Type B pancreatic cell (in vitro differentiated cells): ENCODE measurements around the gene NUDC. TPM values are rescaled to one million over a fixed set of nuclear protein-coding genes. Genes with fewer than 3 reads are reported as not detected.

Experiments used
- DNase-seq: peaks from one replicate; pipeline ENCODE4 v3.0.0; 2021; ENCODE audit warnings: mixed read lengths; ENCODE audit not compliant: unreplicated experiment; ENCODE audit errors: extremely low spot score
- H3K27ac Mint-ChIP-seq: 2 replicates; pipeline ENCODE4 v1.8.0; 2021; ENCODE audit warnings: mild to moderate bottlenecking, mixed read lengths
- H3K27me3 Mint-ChIP-seq: 2 replicates; pipeline ENCODE4 v1.8.0; 2021; ENCODE audit warnings: mixed read lengths
- H3K36me3 Mint-ChIP-seq: 2 replicates; pipeline ENCODE4 v1.8.0; 2021; ENCODE audit warnings: mixed read lengths
- H3K4me1 Mint-ChIP-seq: one replicate; pipeline ENCODE4 v1.8.0; 2021; ENCODE audit warnings: mixed read lengths; ENCODE audit not compliant: unreplicated experiment
- H3K4me3 Mint-ChIP-seq: 2 replicates; pipeline ENCODE4 v1.8.0; 2021; ENCODE audit warnings: mild to moderate bottlenecking, mixed read lengths
- H3K9me3 Mint-ChIP-seq: 2 replicates; pipeline ENCODE4 v1.8.0; 2021; ENCODE audit warnings: mixed read lengths
- total RNA-seq: library from RNA; stranded (reverse); gene quantifications from 2 replicates; pipeline ENCODE4 v1.2.1, GENCODE V29; 2021; ENCODE audit warnings: low replicate concordance
- TF ChIP-seq, protein P1 (sequence below): fragments of 200-600 bp; sonication (generic); conservative IDR thresholded peaks from 2 replicates; pipeline ENCODE4 v1.5.0; 2021; ENCODE audit warnings: antibody characterized with exemption, mild to moderate bottlenecking

Gene NUDC
- total RNA-seq, 1 donor from 2014 or later: 82.7 TPM

DNA sequence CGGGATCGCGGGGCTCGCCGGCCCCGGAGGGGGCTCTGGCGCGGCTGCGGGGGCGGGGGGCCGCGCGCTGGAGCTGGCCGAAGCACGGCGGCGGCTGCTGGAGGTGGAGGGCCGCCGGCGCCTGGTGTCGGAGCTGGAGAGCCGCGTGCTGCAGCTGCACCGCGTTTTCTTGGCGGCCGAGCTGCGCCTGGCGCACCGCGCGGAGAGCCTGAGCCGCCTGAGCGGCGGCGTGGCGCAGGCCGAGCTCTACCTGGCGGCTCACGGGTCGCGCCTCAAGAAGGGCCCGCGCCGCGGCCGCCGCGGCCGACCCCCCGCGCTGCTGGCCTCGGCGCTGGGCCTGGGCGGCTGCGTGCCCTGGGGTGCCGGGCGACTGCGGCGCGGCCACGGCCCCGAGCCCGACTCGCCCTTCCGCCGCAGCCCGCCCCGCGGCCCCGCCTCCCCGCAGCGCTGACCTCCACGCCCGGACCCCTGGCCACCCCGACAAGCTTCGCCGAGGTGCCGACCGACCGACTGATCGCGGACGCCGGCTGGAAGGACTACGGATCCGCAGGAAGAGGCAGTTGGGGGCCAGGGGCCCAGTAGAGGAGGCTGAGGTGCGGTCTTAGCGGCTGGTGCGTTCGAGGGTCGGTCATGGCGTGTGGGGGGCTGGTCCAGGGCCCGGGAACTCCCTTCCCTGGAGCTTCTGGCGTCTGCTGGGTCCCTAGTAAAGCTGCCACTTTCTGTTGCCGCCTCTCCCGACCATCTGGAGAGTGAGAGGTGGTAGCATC lies 72.7 kb downstream of the NUDC start:
- peaks cover 41% of the 10 kb centered on the region for H3K27me3 Mint-ChIP-seq
- H3K4me3 Mint-ChIP-seq: peak overlapping the region; percentile 90
- TF ChIP-seq, protein P1, sequence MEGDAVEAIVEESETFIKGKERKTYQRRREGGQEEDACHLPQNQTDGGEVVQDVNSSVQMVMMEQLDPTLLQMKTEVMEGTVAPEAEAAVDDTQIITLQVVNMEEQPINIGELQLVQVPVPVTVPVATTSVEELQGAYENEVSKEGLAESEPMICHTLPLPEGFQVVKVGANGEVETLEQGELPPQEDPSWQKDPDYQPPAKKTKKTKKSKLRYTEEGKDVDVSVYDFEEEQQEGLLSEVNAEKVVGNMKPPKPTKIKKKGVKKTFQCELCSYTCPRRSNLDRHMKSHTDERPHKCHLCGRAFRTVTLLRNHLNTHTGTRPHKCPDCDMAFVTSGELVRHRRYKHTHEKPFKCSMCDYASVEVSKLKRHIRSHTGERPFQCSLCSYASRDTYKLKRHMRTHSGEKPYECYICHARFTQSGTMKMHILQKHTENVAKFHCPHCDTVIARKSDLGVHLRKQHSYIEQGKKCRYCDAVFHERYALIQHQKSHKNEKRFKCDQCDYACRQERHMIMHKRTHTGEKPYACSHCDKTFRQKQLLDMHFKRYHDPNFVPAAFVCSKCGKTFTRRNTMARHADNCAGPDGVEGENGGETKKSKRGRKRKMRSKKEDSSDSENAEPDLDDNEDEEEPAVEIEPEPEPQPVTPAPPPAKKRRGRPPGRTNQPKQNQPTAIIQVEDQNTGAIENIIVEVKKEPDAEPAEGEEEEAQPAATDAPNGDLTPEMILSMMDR: no peak
- H3K27ac Mint-ChIP-seq: no peak overlapping the region
- H3K4me1 Mint-ChIP-seq: peaks cover 51% of the 10 kb centered on the region
- no peaks in the 10 kb centered on the region for H3K9me3 Mint-ChIP-seq
- DNase-seq: no peak
- no peaks in the 10 kb centered on the region for H3K36me3 Mint-ChIP-seq

DNA sequence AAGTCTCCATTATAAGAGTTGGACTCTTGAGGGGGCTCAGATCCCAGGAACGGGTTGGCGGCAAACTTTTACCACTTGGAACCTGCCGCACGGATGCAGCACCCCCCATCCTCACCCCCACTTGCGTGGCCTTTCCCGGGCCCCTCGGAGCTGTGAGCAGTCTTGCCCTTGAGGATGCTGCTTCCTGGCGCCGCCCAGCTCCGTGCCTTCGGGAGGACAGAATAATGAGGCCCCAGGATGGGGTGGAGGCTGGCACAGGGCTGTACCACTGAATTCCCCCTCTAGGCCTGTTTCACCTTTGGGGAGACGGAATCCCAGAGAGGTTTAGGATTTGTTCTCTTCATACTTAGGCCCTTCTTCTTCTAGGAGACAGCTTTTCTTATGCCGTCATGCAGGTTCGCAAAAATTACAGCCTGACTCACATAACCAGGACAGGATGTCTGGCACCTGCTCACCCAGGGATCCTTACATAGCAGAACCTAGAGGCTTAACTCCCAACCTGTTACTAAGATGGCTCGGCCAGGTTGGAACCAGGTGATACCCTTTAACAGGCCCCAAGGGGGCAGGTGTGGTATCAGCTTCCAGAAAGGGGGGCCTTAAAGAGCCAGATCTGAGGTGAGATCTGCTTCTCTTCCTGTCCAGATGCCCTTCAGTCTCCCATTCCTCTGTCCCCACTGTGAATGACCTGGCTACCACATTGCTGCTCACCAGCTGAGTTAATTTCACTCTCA lies 73.4 kb downstream of the NUDC start:
- Mint-ChIP-seq H3K4me1 (peaks cover 55% of the 10 kb centered on the region), H3K27me3 (peaks cover 41% of the 10 kb centered on the region), H3K27ac (peak overlapping the region; percentile 59), H3K9me3 (no peaks in the 10 kb centered on the region), H3K4me3 (peak overlapping the region; percentile 90), H3K36me3 (no peaks in the 10 kb centered on the region)
- TF ChIP-seq, protein P1: no peak
- DNase-seq: no peak

DNA sequence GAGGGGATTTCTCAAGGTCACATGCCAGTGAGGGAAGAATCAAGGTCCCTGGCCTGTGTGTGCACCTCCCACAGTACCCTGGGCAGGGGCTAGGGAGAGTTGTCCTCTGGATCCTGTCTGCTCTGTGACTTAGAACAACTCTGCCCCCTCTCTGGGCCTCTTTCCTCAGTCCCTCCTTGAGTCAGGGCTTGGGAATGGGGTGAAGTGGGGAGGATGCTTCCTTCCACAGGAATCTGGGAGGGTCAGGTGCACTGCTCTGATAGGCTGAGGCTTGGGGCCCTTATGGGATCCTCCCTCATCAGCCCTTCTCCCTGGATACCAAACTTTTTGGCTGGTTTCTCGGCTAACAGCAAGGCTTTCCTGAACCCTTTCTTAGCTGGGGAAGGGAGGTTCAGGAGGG lies 74.5 kb downstream of the NUDC start:
- peak overlapping the region; percentile 90 for H3K4me3 Mint-ChIP-seq
- H3K4me1 Mint-ChIP-seq: peaks cover 57% of the 10 kb centered on the region
- TF ChIP-seq, protein P1: no peak
- DNase-seq: no peak
- peak overlapping the region; percentile 59 for H3K27ac Mint-ChIP-seq
- H3K9me3 Mint-ChIP-seq: no peaks in the 10 kb centered on the region
- H3K36me3 Mint-ChIP-seq: no peaks in the 10 kb centered on the region
- H3K27me3 Mint-ChIP-seq: peaks cover 33% of the 10 kb centered on the region

Other genes starting within 250 kb of the NUDC start
- 106 and 121 TPM in 2 replicates for gene ARID1A, start 225.7 kb upstream of the NUDC start, total RNA-seq
- 13.3 and 15.3 TPM in 2 replicates for gene PIGV, start 133.8 kb upstream of the NUDC start, total RNA-seq
- 29.7 and 40.7 TPM in 2 replicates for gene ZDHHC18, start 95.1 kb upstream of the NUDC start, total RNA-seq
- 27.7 and 86.8 TPM in 2 replicates for gene SFN, start 58.6 kb upstream of the NUDC start, total RNA-seq
- 28.7 and 35.1 TPM in 2 replicates for gene GPN2, start 31.5 kb upstream of the NUDC start, total RNA-seq
- gene GPATCH3, start 21.3 kb upstream of the NUDC start, total RNA-seq: 19.2 and 23.7 TPM in 2 replicates
- 6.8 and 7.2 TPM in 2 replicates for gene NR0B2, start 7.8 kb upstream of the NUDC start, total RNA-seq
- gene KDF1, start 38.7 kb downstream of the NUDC start, total RNA-seq: 12.2 and 26.9 TPM in 2 replicates
- gene TRNP1, start 71.9 kb downstream of the NUDC start, total RNA-seq: 39.2 and 52.3 TPM in 2 replicates
- 9.3 and 10.4 TPM in 2 replicates for gene TENT5B, start 91.1 kb downstream of the NUDC start, total RNA-seq
- gene SLC9A1, start 233.4 kb downstream of the NUDC start, total RNA-seq: 28.8 and 41.9 TPM in 2 replicates